ENCODE measurements around the gene MATN4. TPM values are rescaled to one million over a fixed set of nuclear protein-coding genes. Genes with fewer than 3 reads are reported as not detected.

The MATN4 gene
- total and polyA plus RNA-seq, 2 experiments from 2014 or later, result 3.3 to 5.1 TPM

DNA sequence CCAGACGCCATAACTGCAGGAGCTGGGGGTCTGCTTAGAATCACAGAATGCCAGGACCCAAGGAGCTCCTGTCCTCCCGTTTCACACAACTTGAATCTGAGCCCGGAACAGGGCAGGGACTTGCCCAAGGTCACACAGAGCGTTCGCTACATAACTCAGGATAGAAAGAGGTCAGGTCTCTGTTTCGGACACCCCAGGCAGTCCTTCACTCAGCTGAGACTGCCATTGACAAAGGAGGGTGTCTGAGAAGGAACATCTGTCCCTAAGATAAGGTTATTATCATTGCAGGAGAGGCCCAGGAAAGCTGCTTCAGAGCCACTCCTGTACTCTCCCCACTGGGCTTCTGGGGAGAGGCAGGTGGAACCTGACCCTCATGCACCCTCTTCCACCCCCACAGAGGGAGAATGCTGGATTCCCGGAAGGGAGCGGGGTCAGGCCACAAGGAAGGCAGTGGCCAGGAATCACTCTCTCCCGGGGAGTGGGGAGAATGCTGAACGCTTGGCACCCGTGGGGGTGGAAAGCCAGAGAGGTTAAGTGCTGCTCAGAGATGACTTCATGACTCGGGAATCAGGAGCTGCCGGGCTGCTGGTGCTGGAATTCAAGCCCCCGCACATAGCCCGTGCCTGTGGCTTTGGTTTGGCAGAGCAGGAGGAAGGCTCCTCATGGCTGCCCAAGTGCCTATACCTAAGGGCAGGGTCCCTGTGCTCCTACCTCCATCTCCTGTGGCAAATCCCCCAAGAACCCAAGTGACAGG lies 29.4 kb upstream of the MATN4 start (continued):
- TF ChIP-seq, protein P1, sequence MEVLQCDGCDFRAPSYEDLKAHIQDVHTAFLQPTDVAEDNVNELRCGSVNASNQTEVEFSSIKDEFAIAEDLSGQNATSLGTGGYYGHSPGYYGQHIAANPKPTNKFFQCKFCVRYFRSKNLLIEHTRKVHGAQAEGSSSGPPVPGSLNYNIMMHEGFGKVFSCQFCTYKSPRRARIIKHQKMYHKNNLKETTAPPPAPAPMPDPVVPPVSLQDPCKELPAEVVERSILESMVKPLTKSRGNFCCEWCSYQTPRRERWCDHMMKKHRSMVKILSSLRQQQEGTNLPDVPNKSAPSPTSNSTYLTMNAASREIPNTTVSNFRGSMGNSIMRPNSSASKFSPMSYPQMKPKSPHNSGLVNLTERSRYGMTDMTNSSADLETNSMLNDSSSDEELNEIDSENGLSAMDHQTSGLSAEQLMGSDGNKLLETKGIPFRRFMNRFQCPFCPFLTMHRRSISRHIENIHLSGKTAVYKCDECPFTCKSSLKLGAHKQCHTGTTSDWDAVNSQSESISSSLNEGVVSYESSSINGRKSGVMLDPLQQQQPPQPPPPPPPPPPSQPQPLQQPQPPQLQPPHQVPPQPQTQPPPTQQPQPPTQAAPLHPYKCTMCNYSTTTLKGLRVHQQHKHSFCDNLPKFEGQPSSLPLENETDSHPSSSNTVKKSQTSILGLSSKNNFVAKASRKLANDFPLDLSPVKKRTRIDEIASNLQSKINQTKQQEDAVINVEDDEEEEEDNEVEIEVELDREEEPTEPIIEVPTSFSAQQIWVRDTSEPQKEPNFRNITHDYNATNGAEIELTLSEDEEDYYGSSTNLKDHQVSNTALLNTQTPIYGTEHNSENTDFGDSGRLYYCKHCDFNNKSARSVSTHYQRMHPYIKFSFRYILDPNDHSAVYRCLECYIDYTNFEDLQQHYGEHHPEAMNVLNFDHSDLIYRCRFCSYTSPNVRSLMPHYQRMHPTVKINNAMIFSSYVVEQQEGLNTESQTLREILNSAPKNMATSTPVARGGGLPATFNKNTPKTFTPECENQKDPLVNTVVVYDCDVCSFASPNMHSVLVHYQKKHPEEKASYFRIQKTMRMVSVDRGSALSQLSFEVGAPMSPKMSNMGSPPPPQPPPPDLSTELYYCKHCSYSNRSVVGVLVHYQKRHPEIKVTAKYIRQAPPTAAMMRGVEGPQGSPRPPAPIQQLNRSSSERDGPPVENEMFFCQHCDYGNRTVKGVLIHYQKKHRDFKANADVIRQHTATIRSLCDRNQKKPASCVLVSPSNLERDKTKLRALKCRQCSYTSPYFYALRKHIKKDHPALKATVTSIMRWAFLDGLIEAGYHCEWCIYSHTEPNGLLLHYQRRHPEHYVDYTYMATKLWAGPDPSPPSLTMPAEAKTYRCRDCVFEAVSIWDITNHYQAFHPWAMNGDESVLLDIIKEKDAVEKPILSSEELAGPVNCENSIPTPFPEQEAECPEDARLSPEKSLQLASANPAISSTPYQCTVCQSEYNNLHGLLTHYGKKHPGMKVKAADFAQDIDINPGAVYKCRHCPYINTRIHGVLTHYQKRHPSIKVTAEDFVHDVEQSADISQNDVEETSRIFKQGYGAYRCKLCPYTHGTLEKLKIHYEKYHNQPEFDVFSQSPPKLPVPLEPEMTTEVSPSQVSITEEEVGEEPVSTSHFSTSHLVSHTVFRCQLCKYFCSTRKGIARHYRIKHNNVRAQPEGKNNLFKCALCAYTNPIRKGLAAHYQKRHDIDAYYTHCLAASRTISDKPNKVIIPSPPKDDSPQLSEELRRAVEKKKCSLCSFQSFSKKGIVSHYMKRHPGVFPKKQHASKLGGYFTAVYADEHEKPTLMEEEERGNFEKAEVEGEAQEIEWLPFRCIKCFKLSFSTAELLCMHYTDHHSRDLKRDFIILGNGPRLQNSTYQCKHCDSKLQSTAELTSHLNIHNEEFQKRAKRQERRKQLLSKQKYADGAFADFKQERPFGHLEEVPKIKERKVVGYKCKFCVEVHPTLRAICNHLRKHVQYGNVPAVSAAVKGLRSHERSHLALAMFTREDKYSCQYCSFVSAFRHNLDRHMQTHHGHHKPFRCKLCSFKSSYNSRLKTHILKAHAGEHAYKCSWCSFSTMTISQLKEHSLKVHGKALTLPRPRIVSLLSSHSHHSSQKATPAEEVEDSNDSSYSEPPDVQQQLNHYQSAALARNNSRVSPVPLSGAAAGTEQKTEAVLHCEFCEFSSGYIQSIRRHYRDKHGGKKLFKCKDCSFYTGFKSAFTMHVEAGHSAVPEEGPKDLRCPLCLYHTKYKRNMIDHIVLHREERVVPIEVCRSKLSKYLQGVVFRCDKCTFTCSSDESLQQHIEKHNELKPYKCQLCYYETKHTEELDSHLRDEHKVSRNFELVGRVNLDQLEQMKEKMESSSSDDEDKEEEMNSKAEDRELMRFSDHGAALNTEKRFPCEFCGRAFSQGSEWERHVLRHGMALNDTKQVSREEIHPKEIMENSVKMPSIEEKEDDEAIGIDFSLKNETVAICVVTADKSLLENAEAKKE (CRISPR knock-in tag; IDR thresholded peaks at IDR 0.05), result no peak
- TF ChIP-seq STAT1 (IDR thresholded peaks at IDR 0.05; ENCODE audit: unreplicated experiment) (no peak), NANOG (IDR thresholded peaks at IDR 0.05; ENCODE audit: borderline replicate concordance) (no peak), ZNF331 (CRISPR knock-in tag; IDR thresholded peaks at IDR 0.05; ENCODE audit: low read depth) (no peak), EZH2phosphoT487 (IDR thresholded peaks at IDR 0.05; ENCODE audit: unreplicated experiment) (no peak), ZNF114 (CRISPR knock-in tag; IDR thresholded peaks at IDR 0.05) (no peak), CREB1 (CRISPR knock-in tag; IDR thresholded peaks at IDR 0.05; ENCODE audit: low read depth) (no peak), POLR2AphosphoS5 (IDR thresholded peaks at IDR 0.05; ENCODE audit: low read depth) (no peak)
- TF ChIP-seq, protein P2, sequence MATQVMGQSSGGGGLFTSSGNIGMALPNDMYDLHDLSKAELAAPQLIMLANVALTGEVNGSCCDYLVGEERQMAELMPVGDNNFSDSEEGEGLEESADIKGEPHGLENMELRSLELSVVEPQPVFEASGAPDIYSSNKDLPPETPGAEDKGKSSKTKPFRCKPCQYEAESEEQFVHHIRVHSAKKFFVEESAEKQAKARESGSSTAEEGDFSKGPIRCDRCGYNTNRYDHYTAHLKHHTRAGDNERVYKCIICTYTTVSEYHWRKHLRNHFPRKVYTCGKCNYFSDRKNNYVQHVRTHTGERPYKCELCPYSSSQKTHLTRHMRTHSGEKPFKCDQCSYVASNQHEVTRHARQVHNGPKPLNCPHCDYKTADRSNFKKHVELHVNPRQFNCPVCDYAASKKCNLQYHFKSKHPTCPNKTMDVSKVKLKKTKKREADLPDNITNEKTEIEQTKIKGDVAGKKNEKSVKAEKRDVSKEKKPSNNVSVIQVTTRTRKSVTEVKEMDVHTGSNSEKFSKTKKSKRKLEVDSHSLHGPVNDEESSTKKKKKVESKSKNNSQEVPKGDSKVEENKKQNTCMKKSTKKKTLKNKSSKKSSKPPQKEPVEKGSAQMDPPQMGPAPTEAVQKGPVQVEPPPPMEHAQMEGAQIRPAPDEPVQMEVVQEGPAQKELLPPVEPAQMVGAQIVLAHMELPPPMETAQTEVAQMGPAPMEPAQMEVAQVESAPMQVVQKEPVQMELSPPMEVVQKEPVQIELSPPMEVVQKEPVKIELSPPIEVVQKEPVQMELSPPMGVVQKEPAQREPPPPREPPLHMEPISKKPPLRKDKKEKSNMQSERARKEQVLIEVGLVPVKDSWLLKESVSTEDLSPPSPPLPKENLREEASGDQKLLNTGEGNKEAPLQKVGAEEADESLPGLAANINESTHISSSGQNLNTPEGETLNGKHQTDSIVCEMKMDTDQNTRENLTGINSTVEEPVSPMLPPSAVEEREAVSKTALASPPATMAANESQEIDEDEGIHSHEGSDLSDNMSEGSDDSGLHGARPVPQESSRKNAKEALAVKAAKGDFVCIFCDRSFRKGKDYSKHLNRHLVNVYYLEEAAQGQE (IDR thresholded peaks at IDR 0.05; ENCODE audit: unreplicated experiment), result no peak

All from GM23338 (cell line).